ENCODE data around the gene ABHD15. TPM values are rescaled to one million over a fixed set of nuclear protein-coding genes. Genes with fewer than 3 reads are reported as not detected.

The ABHD15 gene
- total and polyA plus RNA-seq, 9 of the 15 experiments (the other 6 are each of a cell fraction or from before 2014, with no cell fraction given), result 0.85 to 4.2 (median 2.1) TPM

GRCh38 chr17:29615492-29616299 lies 48.9 kb upstream of the ABHD15 start (continued):
- TF ChIP-seq FOXK2 (conservative IDR thresholded peaks at IDR 0.05 in 1 of 2, IDR thresholded peaks at IDR 0.05 in 1 of 2; ENCODE audit: low read depth in 2 of 2) (no peak), GTF2B (IDR thresholded peaks at IDR 0.05; ENCODE audit: extremely low read depth, insufficient read length) (no peak), ZHX1 (conservative IDR thresholded peaks at IDR 0.05; ENCODE audit: low read length) (no peak), CTCF (IDR thresholded peaks at IDR 0.05 in 2 of 3, conservative IDR thresholded peaks at IDR 0.05 in 1 of 3; ENCODE audit: insufficient read depth in 2 of 3, low read depth in 1 of 3, low read length in 3 of 3) (no peak; a peak in 1 of 6 replicates), CAMTA2 (CRISPR knock-in tag; conservative IDR thresholded peaks at IDR 0.05) (no peak), ETS1 (conservative IDR thresholded peaks at IDR 0.05; ENCODE audit: control insufficient read depth, low read depth, low read length) (no peak), VEZF1 (CRISPR knock-in tag; IDR thresholded peaks at IDR 0.05) (peak; percentile 49), ZNF561 (CRISPR knock-in tag; conservative IDR thresholded peaks at IDR 0.05) (no peak), ZNF717 (CRISPR knock-in tag; IDR thresholded peaks at IDR 0.05) (no peak), BCLAF1 (IDR thresholded peaks at IDR 0.05; ENCODE audit: borderline replicate concordance in 1 of 2, control insufficient read depth in 1 of 2, low read depth in 2 of 2, low read length in 1 of 2) (no peak), CXXC5 (CRISPR knock-in tag; IDR thresholded peaks at IDR 0.05) (peak; percentile 59), ZNF584 (CRISPR knock-in tag; IDR thresholded peaks at IDR 0.05; ENCODE audit: low read depth) (no peak), EGR1 (conservative IDR thresholded peaks at IDR 0.05) (peak; percentile 53; the same call in 1 of the 2 replicates), KDM4B (IDR thresholded peaks at IDR 0.05; ENCODE audit: borderline replicate concordance in 2 of 2, low read depth in 1 of 2) (no peak)
